DND-41 (cell line): Measurements from ENCODE around the gene DOCK8.

Source experiments
- CTCF ChIP-seq: IDR thresholded peaks from 2 replicates; pipeline ENCODE4 v1.5.1; 2012; ENCODE audit warnings: borderline replicate concordance, low read length, moderate library complexity, mild to moderate bottlenecking; ENCODE audit not compliant: poor library complexity, severe bottlenecking; ENCODE audit errors: extremely low read depth
- EZH2 ChIP-seq: IDR thresholded peaks from 3 replicates; pipeline ENCODE4 v1.6.1; 2012; ENCODE audit warnings: borderline replicate concordance, low read depth, mild to moderate bottlenecking, moderate library complexity, low read length, inconsistent platforms; ENCODE audit not compliant: severe bottlenecking

- TF ChIP-seq CTCF (no peak), EZH2 (no peak)
Measured at GRCh38 chr9:362561-363273, 148.1 kb downstream of the DOCK8 start.
